Subcutaneous abdominal adipose tissue (tissue), 5 donors: Measurements from ENCODE around the gene KANK3.
A peak's percentile ranks its signal among the peaks of the same experiment; 100 is the strongest.

ENCODE experiments used
- H3K27ac ChIP-seq: one replicate; pipeline ENCODE4 v1.7.0; 2013; ENCODE audit warnings: low read depth, mild to moderate bottlenecking, inconsistent platforms, low read length, moderate library complexity
- H3K27me3 ChIP-seq, 5 donors: one replicate each; pipeline ENCODE4 v1.7.0; 2013; ENCODE audit warnings: low read length in 5 of 5, inconsistent platforms in 1 of 5; ENCODE audit not compliant: control insufficient read depth in 5 of 5, insufficient read depth in 4 of 5
- H3K36me3 ChIP-seq, 5 donors: one replicate each; pipeline ENCODE4 v1.7.0; 2013; ENCODE audit warnings: low read length in 5 of 5; ENCODE audit not compliant: control insufficient read depth in 5 of 5, insufficient read depth in 5 of 5
- H3K4me1 ChIP-seq, 5 donors: one replicate each; pipeline ENCODE4 v1.7.0; 2013; ENCODE audit warnings: low read length in 5 of 5, mild to moderate bottlenecking in 3 of 5, moderate library complexity in 1 of 5; ENCODE audit not compliant: control insufficient read depth in 5 of 5, insufficient read depth in 5 of 5
- H3K4me3 ChIP-seq, 5 donors: one replicate each; pipeline ENCODE4 v1.7.0; 2013; ENCODE audit warnings: low read length in 5 of 5, low read depth in 1 of 5
- H3K9ac ChIP-seq, 5 donors: one replicate each; pipeline ENCODE4 v1.7.0; 2013; ENCODE audit warnings: low read length in 5 of 5, mild to moderate bottlenecking in 4 of 5, moderate library complexity in 3 of 5
- H3K9me3 ChIP-seq, 5 donors: one replicate each; pipeline ENCODE4 v1.7.0; 2013; ENCODE audit warnings: low read length in 5 of 5; ENCODE audit not compliant: control insufficient read depth in 5 of 5
- donor health status: healthy.
- donor health status: healthy.
- donor health status: healthy.
- donor health status: healthy.
- donor health status: healthy.

Gene KANK3

GRCh38 chr19:8342684-8343482 lies at the start of gene KANK3:
Gene KANK3 (minus strand): TSS chr19:8343262. CDS start chr19:8337828, 5,434 bp downstream.
- Histone ChIP-seq H3K9ac (peak within 1 kb of the TSS in 4 of 5 donors; percentile 38 to 92 (median 80)), H3K27me3 (no peaks in the 10 kb centered on the region), H3K4me1 (peaks cover 2 to 48% (median 32%) of the 10 kb centered on the region in 5 donors), H3K4me3 (peak within 1 kb of the TSS; percentile 29 to 77 (median 72)), H3K27ac (peak within 1 kb of the TSS; percentile 89), H3K9me3 (no peaks in the 10 kb centered on the region), H3K36me3 (no peaks in the 10 kb centered on the region)

- no peaks in the 10 kb centered on the region for H3K9me3 ChIP-seq
- H3K4me1 ChIP-seq: peaks cover 11 to 70% (median 65%) of the 10 kb centered on the region in 5 donors
- H3K27ac ChIP-seq: peak overlapping the region; percentile 92
- H3K27me3 ChIP-seq: no peaks in the 10 kb centered on the region
- H3K9ac ChIP-seq: peak overlapping the region in 4 of 5 donors; percentile 63 to 89 (median 75)
- peak overlapping the region in 4 of 5 donors; percentile 22 to 43 (median 32) for H3K4me3 ChIP-seq
- H3K36me3 ChIP-seq: no peaks in the 10 kb centered on the region
These were observed 49.0 kb upstream of the KANK3 start for GRCh38 chr19:8392017-8392591.

GRCh38 chr19:8391198-8392016 lies 48.3 kb upstream of the KANK3 start:
- Histone ChIP-seq H3K27me3 (no peaks in the 10 kb centered on the region), H3K9me3 (peaks cover 0 to 4% (median 0%) of the 10 kb centered on the region in 5 donors), H3K4me1 (peaks cover 11 to 63% (median 59%) of the 10 kb centered on the region in 5 donors), H3K9ac (peak overlapping the region; percentile 56 to 89 (median 71)), H3K27ac (peak overlapping the region; percentile 92), H3K36me3 (no peaks in the 10 kb centered on the region), H3K4me3 (peak overlapping the region; percentile 0 to 58 (median 43))

- Histone ChIP-seq H3K27ac (peak overlapping the region; percentile 94), H3K9ac (peak overlapping the region in 3 of 5 donors; percentile 79 to 100 (median 87)), H3K9me3 (peaks cover 0 to 4% (median 0%) of the 10 kb centered on the region in 5 donors), H3K4me3 (peak overlapping the region; percentile 53 to 85 (median 82)), H3K4me1 (peaks cover 11 to 55% (median 52%) of the 10 kb centered on the region in 5 donors), H3K27me3 (no peaks in the 10 kb centered on the region), H3K36me3 (no peaks in the 10 kb centered on the region)
These were observed 47.5 kb upstream of the KANK3 start for GRCh38 chr19:8390617-8390981.

- H3K4me1 ChIP-seq: peaks cover 11 to 50% (median 49%) of the 10 kb centered on the region in 5 donors
- H3K4me3 ChIP-seq: peak within 1 kb of the TSS; percentile 76 to 85 (median 82)
- peak within 1 kb of the TSS in 4 of 5 donors; percentile 71 to 100 (median 83) for H3K9ac ChIP-seq
- no peaks in the 10 kb centered on the region for H3K27me3 ChIP-seq
- H3K36me3 ChIP-seq: no peaks in the 10 kb centered on the region
- H3K27ac ChIP-seq: peak within 1 kb of the TSS; percentile 94
- peaks cover 0 to 4% (median 0%) of the 10 kb centered on the region in 5 donors for H3K9me3 ChIP-seq
These were observed 47.0 kb upstream of the KANK3 start, which contains the start of gene RAB11B for GRCh38 chr19:8389891-8390616. Gene RAB11B (plus strand): TSS chr19:8390360. CDS start chr19:8390417, 57 bp downstream.

- Histone ChIP-seq H3K36me3 (no peaks in the 10 kb centered on the region), H3K9me3 (peaks cover 0 to 4% (median 0%) of the 10 kb centered on the region in 5 donors), H3K9ac (no peak overlapping the region), H3K4me3 (no peak overlapping the region), H3K27me3 (no peaks in the 10 kb centered on the region), H3K4me1 (peaks cover 9 to 35% (median 35%) of the 10 kb centered on the region in 5 donors), H3K27ac (no peak overlapping the region)
These were observed 45.5 kb upstream of the KANK3 start for GRCh38 chr19:8388612-8388958.

- H3K4me3 ChIP-seq: no peak overlapping the region
- H3K27ac ChIP-seq: no peak overlapping the region
- H3K36me3 ChIP-seq: no peaks in the 10 kb centered on the region
These were observed 44.9 kb upstream of the KANK3 start for GRCh38 chr19:8387688-8388611.

GRCh38 chr19:8386990-8387389 lies 43.9 kb upstream of the KANK3 start:
- H3K9ac ChIP-seq: no peak overlapping the region
- H3K27ac ChIP-seq: no peak overlapping the region
- no peaks in the 10 kb centered on the region for H3K27me3 ChIP-seq
- peaks cover 0 to 4% (median 0%) of the 10 kb centered on the region in 5 donors for H3K9me3 ChIP-seq
- H3K36me3 ChIP-seq: no peaks in the 10 kb centered on the region
- no peak overlapping the region for H3K4me3 ChIP-seq
- H3K4me1 ChIP-seq: peaks cover 7 to 21% (median 19%) of the 10 kb centered on the region in 5 donors

More at GRCh38 chr19:8387688-8388611, 44.9 kb upstream of the KANK3 start:
- H3K9ac ChIP-seq: no peak overlapping the region
- peaks cover 9 to 29% (median 28%) of the 10 kb centered on the region in 5 donors for H3K4me1 ChIP-seq
- H3K9me3 ChIP-seq: peaks cover 0 to 4% (median 0%) of the 10 kb centered on the region in 5 donors
- no peaks in the 10 kb centered on the region for H3K27me3 ChIP-seq
